Endothelial cell of umbilical vein (primary cell): ENCODE measurements around the gene TBX2. TPM values are rescaled to one million over a fixed set of nuclear protein-coding genes. Genes with fewer than 3 reads are reported as not detected.

ENCODE experiments used
- BruUV-seq: library from RNA; stranded (reverse); fragments of 400-500 nt; replicated peaks from 2 replicates; lab custom pipeline; 2021; lab: Mats Ljungman, UMichigan
- CTCF ChIA-PET: fragments of 300-600, 350-600 bp; sonication (Branson Sonifier 250); formaldehyde crosslinking; loops from one replicate; lab custom pipeline; 2021; ENCODE audit warnings: antibody characterized with exemption, inconsistent platforms; lab: Charles Lee
- POLR2A ChIA-PET: fragments of 300-600, 350-600 bp; sonication (Branson Sonifier 250); formaldehyde crosslinking; loops from one replicate; lab custom pipeline; 2021; ENCODE audit warnings: antibody characterized with exemption, inconsistent platforms; lab: Charles Lee
- DNase-seq: peaks from one replicate; pipeline ENCODE4 v3.0.0-alpha.2; 2011; ENCODE audit warnings: low read depth, low spot score
- FAIRE-seq: peaks from 2 replicates; lab custom pipeline; 2011; peaks lifted over from hg19 to GRCh38; lab: Jason Lieb, UNC
- H2AFZ ChIP-seq: 2 replicates; pipeline ENCODE4 v1.6.0; 2012; ENCODE audit warnings: low read depth, low read length, control low read depth, inconsistent platforms
- H3K27ac ChIP-seq: 2 replicates; pipeline ENCODE4 v1.5.1; 2011; ENCODE audit warnings: low read depth, mild to moderate bottlenecking, control low read depth, low read length, moderate library complexity; ENCODE audit not compliant: insufficient read depth
- H3K27me3 ChIP-seq, 2 experiments: 2 replicates each; pipeline versions ENCODE4 v1.6.0 to v1.6.1; 2011; ENCODE audit warnings: low read length in 2 of 2, mixed read lengths in 1 of 2; ENCODE audit not compliant: control insufficient read depth in 2 of 2, insufficient read depth in 2 of 2
- H3K36me3 ChIP-seq, 2 experiments: 2 replicates in 1 of 2; 3 replicates in 1 of 2; pipeline ENCODE4 v1.5.1; 2011; ENCODE audit warnings: low read length in 2 of 2, mild to moderate bottlenecking in 1 of 2, moderate library complexity in 1 of 2; ENCODE audit not compliant: control insufficient read depth in 2 of 2, insufficient read depth in 2 of 2; ENCODE audit errors: extremely low read depth in 1 of 2
- H3K4me1 ChIP-seq: 3 replicates; pipeline ENCODE4 v1.5.1; 2011; ENCODE audit warnings: mild to moderate bottlenecking, low read length; ENCODE audit not compliant: control insufficient read depth, insufficient read depth; ENCODE audit errors: extremely low read depth
- H3K4me2 ChIP-seq: 2 replicates; pipeline ENCODE4 v1.6.1; 2011; ENCODE audit warnings: low read length, control low read depth, mixed read lengths; ENCODE audit not compliant: insufficient read depth
- H3K4me3 ChIP-seq, 3 experiments: fragments of 200-600 bp in 1 of 3; sonication (generic), shearing (Covaris generic) in 1 of 3; replicated peaks in 1 of 3; 2 replicates each; pipeline ENCODE4 v1.5.1; 2011 to 2016; ENCODE audit warnings: control low read depth in 3 of 3, low read length in 3 of 3, mild to moderate bottlenecking in 2 of 3, inconsistent platforms in 1 of 3, low read depth in 1 of 3, moderate library complexity in 1 of 3; ENCODE audit not compliant: insufficient read depth in 1 of 3
- H3K79me2 ChIP-seq: 2 replicates; pipeline ENCODE4 v1.6.0; 2012; ENCODE audit warnings: low read length, inconsistent platforms; ENCODE audit not compliant: control insufficient read depth, insufficient read depth
- H3K9ac ChIP-seq: replicated peaks from 2 replicates; pipeline ENCODE3; 2011; ENCODE audit warnings: low read length, control low read depth; ENCODE audit not compliant: insufficient read depth; ENCODE audit errors: extremely low read depth
- H3K9me1 ChIP-seq: replicated peaks from 3 replicates; pipeline ENCODE4 v1.6.0; 2011; ENCODE audit warnings: mild to moderate bottlenecking, low read length; ENCODE audit not compliant: control insufficient read depth, insufficient read depth; ENCODE audit errors: extremely low read depth
- H3K9me3 ChIP-seq: replicated peaks from 2 replicates; pipeline ENCODE4 v1.5.1; 2012; ENCODE audit warnings: low read length, inconsistent platforms; ENCODE audit not compliant: control insufficient read depth, insufficient read depth
- H4K20me1 ChIP-seq: replicated peaks from 2 replicates; pipeline ENCODE3; 2011; ENCODE audit warnings: mild to moderate bottlenecking, low read length; ENCODE audit not compliant: control insufficient read depth, insufficient read depth; ENCODE audit errors: extremely low read depth
- EZH2 ChIP-seq: IDR thresholded peaks from 2 replicates; pipeline ENCODE4 v1.6.1; 2012; ENCODE audit warnings: borderline replicate concordance, low read depth, mild to moderate bottlenecking, moderate library complexity, low read length, inconsistent platforms; ENCODE audit not compliant: severe bottlenecking
- dilution Hi-C: fragments of 300-500 bp; cut with MboI; formaldehyde crosslinking; loops from one replicate; pipeline ENCODE4 v1.15.0; 2019; ENCODE audit warnings: low sequenced_read_pairs; ENCODE audit not compliant: extremely low pct_ligation_motif_present
- intact Hi-C: fragments of 100-400 bp; cut with micrococcal nuclease; formaldehyde crosslinking; loops from one replicate; pipeline ENCODE4 v1.10.0; 2022
- polyA plus RNA-seq, 4 experiments: library from polyadenylated mRNA; depleted of rRNA in 3 of 4; stranded (reverse) in 3 of 4; unstranded in 1 of 4; fragments of >200 nt; gene quantifications; 2 replicates each; pipeline versions ENCODE4 v1.2.1 to v1.2.3, GENCODE V29; 2011 to 2012; ENCODE audit warnings: missing spikeins in 1 of 4
- total RNA-seq: library from RNA; stranded (reverse); gene quantifications from 2 replicates; pipeline ENCODE4 v1.2.3, GENCODE V29; 2021
- TF ChIP-seq, protein P1 (sequence below), 2 donors: IDR thresholded peaks; 1 replicate in 1 of 2; 2 replicates in 1 of 2; pipeline ENCODE4 v1.5.1; 2011; ENCODE audit warnings: low read length in 2 of 2, mild to moderate bottlenecking in 2 of 2, moderate library complexity in 2 of 2, control low read depth in 1 of 2, inconsistent platforms in 1 of 2, low read depth in 1 of 2; ENCODE audit not compliant: insufficient read depth in 1 of 2; ENCODE audit errors: extremely low read depth in 1 of 2

TBX2 gene
- total and polyA plus RNA-seq, 2 donors (not counting 3 experiments of a cell fraction or from before 2014, with no cell fraction given), result not detected

DNA sequence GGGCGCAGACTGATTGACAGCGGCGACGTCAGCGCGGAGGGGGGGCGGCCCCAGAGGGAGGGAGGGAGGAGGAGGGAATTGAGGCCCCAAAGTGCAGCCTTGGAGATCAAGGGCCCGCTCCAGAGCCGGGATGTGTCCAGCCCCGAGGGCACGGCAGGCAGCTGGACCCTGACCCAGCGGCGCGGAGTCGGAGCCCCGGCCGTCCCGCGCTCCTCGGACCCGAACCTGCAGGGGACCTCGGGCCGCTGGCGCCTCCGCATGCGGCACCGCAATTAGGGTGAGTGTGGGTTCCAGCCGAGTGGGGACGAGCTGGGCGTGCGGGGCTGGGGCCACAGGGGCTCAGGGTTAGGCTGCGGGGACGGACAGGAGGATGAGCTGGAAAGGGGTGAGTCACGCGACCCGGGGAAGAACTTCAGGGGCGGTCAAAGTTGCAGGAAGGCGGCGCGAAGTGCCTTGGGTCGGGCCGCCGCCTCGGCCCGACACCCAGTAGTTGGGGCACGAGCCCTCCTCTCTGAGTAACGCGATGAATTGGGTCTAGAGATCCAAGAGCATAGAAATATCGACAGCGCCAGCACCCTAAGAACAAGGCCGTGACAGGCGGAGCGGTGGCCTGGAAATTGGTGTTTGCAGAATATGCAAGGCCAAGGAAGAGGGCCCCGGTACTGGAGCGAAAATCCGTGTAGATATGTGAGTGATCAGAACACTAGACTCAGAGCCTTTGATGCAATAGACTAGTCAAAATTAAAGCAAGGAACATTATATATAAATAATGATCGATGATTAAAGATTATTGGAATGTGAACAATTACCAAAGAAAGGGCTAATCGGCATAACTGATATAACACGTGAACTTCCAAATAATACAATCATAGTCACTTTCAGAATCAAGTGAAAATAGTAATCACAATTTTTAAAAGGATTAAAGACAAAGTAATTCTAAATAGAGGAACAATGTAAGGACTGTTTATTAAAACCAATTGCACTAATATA, 53.0 kb downstream of the TBX2 start, which contains the start of gene TBX4:
Gene TBX4, plus strand, starts transcription at position 122 of the 990 bp plus-strand sequence. CDS start 4,069 bp downstream, outside the sequence.
- no peak within 1 kb of the TSS for H2AFZ ChIP-seq
- peaks cover 2% of the 10 kb centered on the region for H4K20me1 ChIP-seq
- no peaks in the 10 kb centered on the region for H3K9me3 ChIP-seq
- intact Hi-C loops, result loop anchor here (2.0 kb wide), 1 partner anchor 38 kb away; no protein-coding TSS in a partner anchor
- no peak for FAIRE-seq
- DNase-seq, result no peak
- peaks cover 72 to 91% of the 10 kb centered on the region in 2 experiments for H3K27me3 ChIP-seq
- H3K27ac ChIP-seq, result no peak within 1 kb of the TSS
- TF ChIP-seq, protein P1, sequence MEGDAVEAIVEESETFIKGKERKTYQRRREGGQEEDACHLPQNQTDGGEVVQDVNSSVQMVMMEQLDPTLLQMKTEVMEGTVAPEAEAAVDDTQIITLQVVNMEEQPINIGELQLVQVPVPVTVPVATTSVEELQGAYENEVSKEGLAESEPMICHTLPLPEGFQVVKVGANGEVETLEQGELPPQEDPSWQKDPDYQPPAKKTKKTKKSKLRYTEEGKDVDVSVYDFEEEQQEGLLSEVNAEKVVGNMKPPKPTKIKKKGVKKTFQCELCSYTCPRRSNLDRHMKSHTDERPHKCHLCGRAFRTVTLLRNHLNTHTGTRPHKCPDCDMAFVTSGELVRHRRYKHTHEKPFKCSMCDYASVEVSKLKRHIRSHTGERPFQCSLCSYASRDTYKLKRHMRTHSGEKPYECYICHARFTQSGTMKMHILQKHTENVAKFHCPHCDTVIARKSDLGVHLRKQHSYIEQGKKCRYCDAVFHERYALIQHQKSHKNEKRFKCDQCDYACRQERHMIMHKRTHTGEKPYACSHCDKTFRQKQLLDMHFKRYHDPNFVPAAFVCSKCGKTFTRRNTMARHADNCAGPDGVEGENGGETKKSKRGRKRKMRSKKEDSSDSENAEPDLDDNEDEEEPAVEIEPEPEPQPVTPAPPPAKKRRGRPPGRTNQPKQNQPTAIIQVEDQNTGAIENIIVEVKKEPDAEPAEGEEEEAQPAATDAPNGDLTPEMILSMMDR (IDR thresholded peaks at IDR 0.05; ENCODE audit: extremely low read depth in 1 of 2, insufficient read depth in 1 of 2, low read depth in 1 of 2, low read length in 2 of 2), result no peak
- peak; percentile 99 for TF ChIP-seq EZH2
- H3K4me2 ChIP-seq, result no peak within 1 kb of the TSS
- peaks cover 3% of the 10 kb centered on the region for H3K4me1 ChIP-seq
- H3K9me1 ChIP-seq, result no peaks in the 10 kb centered on the region
- no peaks in the 10 kb centered on the region for H3K36me3 ChIP-seq
- ChIA-PET POLR2A (no interaction called here), CTCF (interaction anchor here (1.6 kb wide), 1 partner anchor 12 kb away, joined by 3 read pairs; no protein-coding TSS in a partner anchor)
- H3K4me3 ChIP-seq, result no peak within 1 kb of the TSS
- BruUV-seq, result no TSS peak
- dilution Hi-C loops, result no loop called here
- no peaks in the 10 kb centered on the region for H3K79me2 ChIP-seq
- H3K9ac ChIP-seq, result no peak within 1 kb of the TSS
